SK-N-SH treated with all-trans-retinoic acid at 6 μM for 48 hours (cell line): ENCODE results near the gene CALCB.
A peak's percentile ranks its signal among the peaks of the same experiment; 100 is the strongest.

Source experiments
- ATAC-seq: fragments of 200-7000 bp; cut with Tn5 transposase; 3 replicates; pipeline ENCODE4 v1.9.1; 2020; ENCODE audit warnings: mild to moderate bottlenecking, moderate library complexity
- ARNTL ChIP-seq: fragments of 450-650 bp; formaldehyde crosslinking; IDR thresholded peaks from 2 replicates; pipeline ENCODE4 v1.5.0; 2020; ENCODE audit warnings: low read depth, mild to moderate bottlenecking, moderate library complexity, borderline replicate concordance
- BACH2 ChIP-seq: fragments of 250-450 bp; sonication (Bioruptor Pico); IDR thresholded peaks from 2 replicates; pipeline ENCODE4 v1.9.0; 2021; ENCODE audit warnings: mild to moderate bottlenecking, borderline replicate concordance
- CREB5 ChIP-seq: fragments of 250-450 bp; sonication (Bioruptor Pico); IDR thresholded peaks from 2 replicates; pipeline ENCODE4 v1.5.1; 2020; ENCODE audit warnings: low read depth, mild to moderate bottlenecking, moderate library complexity
- CSDC2 ChIP-seq: fragments of 250-450 bp; sonication (Bioruptor Pico); IDR thresholded peaks from 2 replicates; pipeline ENCODE4 v1.5.0; 2020; ENCODE audit warnings: mild to moderate bottlenecking, moderate library complexity
- CSRNP3 ChIP-seq: fragments of 250-450 bp; sonication (Bioruptor Pico); IDR thresholded peaks from 2 replicates; pipeline ENCODE4 v1.5.1; 2021; ENCODE audit warnings: mild to moderate bottlenecking, moderate library complexity
- ESRRG ChIP-seq: fragments of 250-450 bp; sonication (Bioruptor Pico); IDR thresholded peaks from 2 replicates; pipeline ENCODE4 v1.6.1; 2021; ENCODE audit warnings: mild to moderate bottlenecking
- ISL1 ChIP-seq: fragments of 250-450 bp; sonication (Bioruptor Pico); IDR thresholded peaks from 2 replicates; pipeline ENCODE4 v2.1.2; 2022; ENCODE audit warnings: mild to moderate bottlenecking, moderate library complexity
- OSR1 ChIP-seq: fragments of 250-450 bp; sonication (Bioruptor Pico); IDR thresholded peaks from 2 replicates; pipeline ENCODE4 v1.8.0; 2022; ENCODE audit warnings: moderate library complexity, mild to moderate bottlenecking, inconsistent platforms
- PATZ1 ChIP-seq: fragments of 250-450 bp; sonication (Bioruptor Pico); IDR thresholded peaks from 2 replicates; pipeline ENCODE4 v1.8.0; 2020; ENCODE audit warnings: mild to moderate bottlenecking, moderate library complexity, borderline replicate concordance
- POU6F1 ChIP-seq: fragments of 250-450 bp; sonication (Bioruptor Pico); IDR thresholded peaks from 2 replicates; pipeline ENCODE4 v1.8.0; 2021; ENCODE audit warnings: low read depth, mild to moderate bottlenecking, moderate library complexity, borderline replicate concordance
- PPARA ChIP-seq: fragments of 250-450 bp; sonication (Bioruptor Pico); IDR thresholded peaks from 2 replicates; pipeline ENCODE4 v1.5.0; 2020; ENCODE audit warnings: mild to moderate bottlenecking, borderline replicate concordance
- SNAI2 ChIP-seq: fragments of 250-450 bp; sonication (Bioruptor Pico); IDR thresholded peaks from 2 replicates; pipeline ENCODE4 v1.5.0; 2020; ENCODE audit warnings: mild to moderate bottlenecking, moderate library complexity
- TCF4 ChIP-seq: fragments of 250-450 bp; sonication (Bioruptor Pico); IDR thresholded peaks from 2 replicates; pipeline ENCODE4 v1.8.0; 2021; ENCODE audit warnings: mild to moderate bottlenecking, moderate library complexity, borderline replicate concordance
- TOX ChIP-seq: fragments of 250-450 bp; sonication (Bioruptor Pico); IDR thresholded peaks from 2 replicates; pipeline ENCODE4 v1.8.0; 2021; ENCODE audit warnings: mild to moderate bottlenecking, moderate library complexity, borderline replicate concordance
- TSHZ2 ChIP-seq: fragments of 250-450 bp; sonication (Bioruptor Pico); IDR thresholded peaks from 2 replicates; pipeline ENCODE4 v1.5.0; 2020; ENCODE audit warnings: mild to moderate bottlenecking, moderate library complexity
- ZC3H10 ChIP-seq: fragments of 250-450 bp; sonication (Bioruptor Pico); IDR thresholded peaks from 2 replicates; pipeline ENCODE4 v1.5.1; 2021; ENCODE audit warnings: mild to moderate bottlenecking, moderate library complexity
- ZFP3 ChIP-seq: fragments of 250-450 bp; sonication (Bioruptor Pico); IDR thresholded peaks from 2 replicates; pipeline ENCODE4 v1.5.0; 2020; ENCODE audit warnings: mild to moderate bottlenecking, moderate library complexity
- ZFP30 ChIP-seq: fragments of 450-650 bp; formaldehyde crosslinking; IDR thresholded peaks from 2 replicates; pipeline ENCODE4 v1.5.0; 2022; ENCODE audit warnings: mild to moderate bottlenecking, moderate library complexity
- ZNF565 ChIP-seq: fragments of 450-650 bp; formaldehyde crosslinking; conservative IDR thresholded peaks from 2 replicates; pipeline ENCODE4 v1.5.0; 2020; ENCODE audit warnings: low read depth, mild to moderate bottlenecking, moderate library complexity
- ZNF70 ChIP-seq: fragments of 450-650 bp; formaldehyde crosslinking; IDR thresholded peaks from 2 replicates; pipeline ENCODE4 v1.5.0; 2020; ENCODE audit warnings: mild to moderate bottlenecking, moderate library complexity
- ZNF8 ChIP-seq: fragments of 450-650 bp; formaldehyde crosslinking; IDR thresholded peaks from 2 replicates; pipeline ENCODE4 v1.5.0; 2020; ENCODE audit warnings: mild to moderate bottlenecking, moderate library complexity

CALCB gene

GRCh38 chr11:15074206-15075161, 1.1 kb downstream of the CALCB start:
- ATAC-seq = peak; percentile 96

GRCh38 chr11:15075162-15075526, 1.8 kb downstream of the CALCB start:
- ATAC-seq = no peak
- no peak for TF ChIP-seq ESRRG (CRISPR knock-in tag)
- TF ChIP-seq CSRNP3 = no peak
- no peak for TF ChIP-seq TOX (CRISPR knock-in tag)
- no peak for TF ChIP-seq PATZ1
- TF ChIP-seq ZNF565 (CRISPR knock-in tag) = no peak
- no peak for TF ChIP-seq CSDC2 (CRISPR knock-in tag)
- TF ChIP-seq ARNTL (CRISPR knock-in tag) = no peak
- no peak for TF ChIP-seq ZNF70 (CRISPR knock-in tag)
- TF ChIP-seq OSR1 (CRISPR knock-in tag) = no peak
- no peak for TF ChIP-seq BACH2
- TF ChIP-seq ZNF8 (CRISPR knock-in tag) = no peak
- no peak for TF ChIP-seq ZFP30 (CRISPR knock-in tag)
- TF ChIP-seq TCF4 (CRISPR knock-in tag) = no peak
- no peak for TF ChIP-seq ISL1
- TF ChIP-seq SNAI2 (CRISPR knock-in tag) = no peak
- TF ChIP-seq ZC3H10 = no peak
- no peak for TF ChIP-seq PPARA (CRISPR knock-in tag)
- no peak for TF ChIP-seq ZFP3 (CRISPR knock-in tag)

More at GRCh38 chr11:15074206-15075161, 1.1 kb downstream of the CALCB start:
- TF ChIP-seq ZNF8 (CRISPR knock-in tag) (no peak), TSHZ2 (CRISPR knock-in tag) (peak; percentile 58; the same call in 1 of the 2 replicates), ZFP3 (CRISPR knock-in tag) (peak; percentile 63; the same call in 1 of the 2 replicates), TOX (CRISPR knock-in tag) (no peak), POU6F1 (CRISPR knock-in tag) (no peak)
- TF ChIP-seq, all 23 proteins: peak for 2

GRCh38 chr11:15091175-15091574, 17.8 kb downstream of the CALCB start:
- no peak for ATAC-seq
- TF ChIP-seq ZNF565 (CRISPR knock-in tag) = no peak
- TF ChIP-seq POU6F1 (CRISPR knock-in tag) = no peak
- TF ChIP-seq OSR1 (CRISPR knock-in tag) = no peak
- TF ChIP-seq ARNTL (CRISPR knock-in tag) = no peak
- TF ChIP-seq ZC3H10 = no peak
- TF ChIP-seq CREB5 (CRISPR knock-in tag) = no peak
- no peak for TF ChIP-seq ZNF8 (CRISPR knock-in tag)
